ENCODE measurements around the gene ZBTB6. TPM values are rescaled to one million over a fixed set of nuclear protein-coding genes. Genes with fewer than 3 reads are reported as not detected.

Gene ZBTB6
- total and polyA plus RNA-seq, 4 experiments from 2014 or later, result 2.5 to 20.5 (median 11.5) TPM

GRCh38 chr9:122904466-122904822 lies 8.7 kb downstream of the ZBTB6 start:
- H3K4me3 Mint-ChIP-seq, result peak overlapping the region; percentile 81 to 95 (median 93)
- intact Hi-C loops (cut with micrococcal nuclease), result loop anchor here (2.0 to 10.0 kb wide), 3 partner anchors 76 to 420 kb away; partner anchors contain the start of gene PDCL
- H3K36me3 Mint-ChIP-seq, result peaks cover 7 to 21% of the 10 kb centered on the region in 2 donors
- H3K4me1 Mint-ChIP-seq, result peaks cover 17 to 46% (median 28%) of the 10 kb centered on the region in 4 donors
- ChIA-PET CTCF (ENCODE audit: partially characterized antibody) (interaction anchor here (0.6 to 1.5 kb wide), 6 partner anchors 9 to 637 kb away, joined by 3 to 4 read pairs (median 3); partner anchors contain the start of genes ZBTB26 and ZBTB6), POLR2A (ENCODE audit: partially characterized antibody) (interaction anchor here (1.1 to 6.7 kb wide), 10 partner anchors 9 to 206 kb away, joined by 3 to 71 read pairs (median 8); partner anchors contain the start of genes PDCL, RABGAP1, ZBTB26 and ZBTB6)
- H3K27me3 Mint-ChIP-seq, result no peaks in the 10 kb centered on the region
- H3K9me3 Mint-ChIP-seq, result peaks cover 0 to 2% (median 0%) of the 10 kb centered on the region in 8 donors
- Histone ChIP-seq H3K36me3 (ENCODE audit: insufficient read depth, low read length) (no peaks in the 10 kb centered on the region), H3K27ac (ENCODE audit: low read depth, low read length) (peak overlapping the region; percentile 86), H3K27me3 (ENCODE audit: insufficient read depth, low read length) (no peaks in the 10 kb centered on the region), H3K4me3 (ENCODE audit: low read length in 2 of 2) (peak overlapping the region; percentile 91 to 93), H3K4me1 (ENCODE audit: insufficient read depth, low read length) (peaks cover 44% of the 10 kb centered on the region), H3K9me3 (ENCODE audit: control insufficient read depth in 1 of 2, low read length in 2 of 2) (no peaks in the 10 kb centered on the region)
- peak overlapping the region; percentile 90 to 99 (median 97) for H3K27ac Mint-ChIP-seq
- peak in 3 of 5 donors; percentile 18 to 45 (median 20) for DNase-seq

- Histone ChIP-seq H3K27ac (ENCODE audit: low read depth, low read length) (peak overlapping the region; percentile 67), H3K4me1 (ENCODE audit: insufficient read depth, low read length) (peaks cover 70% of the 10 kb centered on the region), H3K9me3 (ENCODE audit: control insufficient read depth in 1 of 2, low read length in 2 of 2) (no peaks in the 10 kb centered on the region), H3K36me3 (ENCODE audit: insufficient read depth, low read length) (no peaks in the 10 kb centered on the region), H3K4me3 (ENCODE audit: low read length in 2 of 2) (peak overlapping the region in 1 of 2 donors; percentile 40), H3K27me3 (ENCODE audit: insufficient read depth, low read length) (no peaks in the 10 kb centered on the region)
- ChIA-PET POLR2A (ENCODE audit: partially characterized antibody) (interaction anchor here (0.9 to 6.7 kb wide), 6 partner anchors 12 to 73 kb away, joined by 3 to 70 read pairs (median 6); partner anchors contain the start of genes PDCL, RABGAP1, ZBTB26 and ZBTB6), CTCF (ENCODE audit: partially characterized antibody) (interaction anchor here (1.0 to 1.7 kb wide), 3 partner anchors 12 to 240 kb away, joined by 3 to 9 read pairs (median 3); partner anchors contain the start of genes RABGAP1 and ZBTB6)
- Mint-ChIP-seq H3K27ac (peak overlapping the region; percentile 43 to 91 (median 88)), H3K27me3 (no peaks in the 10 kb centered on the region), H3K4me3 (peak overlapping the region; percentile 69 to 79 (median 77)), H3K36me3 (peaks cover 7 to 40% of the 10 kb centered on the region in 2 donors), H3K9me3 (peaks cover 0 to 2% (median 0%) of the 10 kb centered on the region in 8 donors), H3K4me1 (peaks cover 31 to 70% (median 48%) of the 10 kb centered on the region in 4 donors)
- peak in 2 of 5 donors; percentile 22 for DNase-seq
- intact Hi-C loops (cut with micrococcal nuclease), result loop anchor here (1.0 to 10.0 kb wide), 3 partner anchors 31 to 424 kb away; partner anchors contain the start of gene ZBTB26
Measured at GRCh38 chr9:122900791-122901190, 12.3 kb downstream of the ZBTB6 start.

- H3K4me1 ChIP-seq (ENCODE audit: insufficient read depth, low read length), result peaks cover 59% of the 10 kb centered on the region
- peak overlapping the region in 5 of 7 donors; percentile 1 to 67 (median 46) for H3K27ac Mint-ChIP-seq
- H3K27ac ChIP-seq (ENCODE audit: low read depth, low read length), result no peak overlapping the region
- H3K4me3 Mint-ChIP-seq, result peak overlapping the region in 7 of 8 donors; percentile 0 to 62 (median 11)
- H3K27me3 ChIP-seq (ENCODE audit: insufficient read depth, low read length), result no peaks in the 10 kb centered on the region
- H3K36me3 Mint-ChIP-seq, result peaks cover 8 to 39% of the 10 kb centered on the region in 2 donors
- no peaks in the 10 kb centered on the region for H3K9me3 ChIP-seq (ENCODE audit: control insufficient read depth in 1 of 2, low read length in 2 of 2)
- intact Hi-C loops (cut with micrococcal nuclease), result no loop called here
- ChIA-PET CTCF (ENCODE audit: partially characterized antibody) (interaction anchor here (1.0 kb wide), 1 partner anchor 775 kb away, joined by 4 read pairs; no protein-coding TSS in a partner anchor), POLR2A (ENCODE audit: partially characterized antibody) (interaction anchor here (2.6 kb wide), 1 partner anchor 15 kb away, joined by 8 read pairs; the partner anchor contains the start of gene ZBTB6)
- peaks cover 28 to 55% (median 38%) of the 10 kb centered on the region in 4 donors for H3K4me1 Mint-ChIP-seq
- no peak for DNase-seq
- H3K4me3 ChIP-seq (ENCODE audit: low read length in 2 of 2), result no peak overlapping the region
- no peaks in the 10 kb centered on the region for H3K9me3 Mint-ChIP-seq
- H3K27me3 Mint-ChIP-seq, result no peaks in the 10 kb centered on the region
- H3K36me3 ChIP-seq (ENCODE audit: insufficient read depth, low read length), result peaks cover 5% of the 10 kb centered on the region
Measured at GRCh38 chr9:122897969-122898368, 15.2 kb downstream of the ZBTB6 start.

- intact Hi-C loops (cut with micrococcal nuclease), result no loop called here
- peaks cover 38 to 51% of the 10 kb centered on the region in 2 donors for H3K36me3 Mint-ChIP-seq
Measured at GRCh38 chr9:122888480-122888879, 24.6 kb downstream of the ZBTB6 start.

DNA sequence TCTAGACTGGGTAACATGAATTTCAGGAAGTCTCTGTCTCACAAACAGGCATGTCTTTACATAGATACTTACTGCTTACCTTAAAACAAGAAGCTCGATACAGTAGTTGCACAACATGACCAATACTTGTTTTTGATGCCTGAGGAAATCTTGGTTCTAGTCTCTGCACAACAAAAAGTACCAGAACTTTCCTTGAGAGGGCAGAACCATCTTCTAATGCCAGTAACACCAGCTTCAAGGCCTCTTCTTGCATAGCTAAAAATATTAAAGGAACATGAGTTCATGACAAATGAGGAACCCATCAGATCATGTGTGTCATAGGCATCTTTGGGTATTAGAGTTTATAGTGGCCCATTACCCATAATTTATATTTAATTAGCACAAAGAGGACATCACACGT lies 30.0 kb downstream of the ZBTB6 start:
- DNase-seq, result no peak
- Histone ChIP-seq H3K27me3 (ENCODE audit: insufficient read depth, low read length) (no peaks in the 10 kb centered on the region), H3K4me3 (ENCODE audit: low read length in 2 of 2) (no peak overlapping the region), H3K4me1 (ENCODE audit: insufficient read depth, low read length) (no peaks in the 10 kb centered on the region), H3K36me3 (ENCODE audit: insufficient read depth, low read length) (peaks cover 48% of the 10 kb centered on the region), H3K9me3 (ENCODE audit: control insufficient read depth in 1 of 2, low read length in 2 of 2) (no peaks in the 10 kb centered on the region), H3K27ac (ENCODE audit: low read depth, low read length) (no peak overlapping the region)
- peaks cover 44 to 49% of the 10 kb centered on the region in 2 donors for H3K36me3 Mint-ChIP-seq
- ChIA-PET POLR2A (ENCODE audit: partially characterized antibody) (no interaction called here), CTCF (ENCODE audit: partially characterized antibody) (interaction anchor here (0.9 to 1.0 kb wide), 2 partner anchors 21 to 48 kb away, joined by 3 read pairs; no protein-coding TSS in a partner anchor)
- H3K4me1 Mint-ChIP-seq, result peaks cover 0 to 12% (median 4%) of the 10 kb centered on the region in 4 donors
- H3K27me3 Mint-ChIP-seq, result no peaks in the 10 kb centered on the region
- H3K4me3 Mint-ChIP-seq, result no peak overlapping the region
- H3K9me3 Mint-ChIP-seq, result no peaks in the 10 kb centered on the region
- no peak overlapping the region for H3K27ac Mint-ChIP-seq
- intact Hi-C loops (cut with micrococcal nuclease), result no loop called here

More at GRCh38 chr9:122888480-122888879, 24.6 kb downstream of the ZBTB6 start:
- Histone ChIP-seq H3K4me1 (ENCODE audit: insufficient read depth, low read length) (no peaks in the 10 kb centered on the region), H3K36me3 (ENCODE audit: insufficient read depth, low read length) (peaks cover 56% of the 10 kb centered on the region), H3K27me3 (ENCODE audit: insufficient read depth, low read length) (no peaks in the 10 kb centered on the region), H3K27ac (ENCODE audit: low read depth, low read length) (no peak overlapping the region), H3K4me3 (ENCODE audit: low read length in 2 of 2) (no peak overlapping the region), H3K9me3 (ENCODE audit: control insufficient read depth in 1 of 2, low read length in 2 of 2) (no peaks in the 10 kb centered on the region)
- Mint-ChIP-seq H3K4me1 (peaks cover 0 to 5% (median 2%) of the 10 kb centered on the region in 4 donors), H3K9me3 (no peaks in the 10 kb centered on the region), H3K4me3 (no peak overlapping the region), H3K27me3 (no peaks in the 10 kb centered on the region), H3K27ac (peak overlapping the region in 3 of 7 donors; percentile 35 to 79 (median 58))
- DNase-seq, result no peak
- POLR2A ChIA-PET (ENCODE audit: partially characterized antibody), result no interaction called here
- CTCF ChIA-PET (ENCODE audit: partially characterized antibody), result interaction anchor here (0.9 to 1.1 kb wide), 2 partner anchors 8 to 12 kb away, joined by 3 read pairs; no protein-coding TSS in a partner anchor

DNA sequence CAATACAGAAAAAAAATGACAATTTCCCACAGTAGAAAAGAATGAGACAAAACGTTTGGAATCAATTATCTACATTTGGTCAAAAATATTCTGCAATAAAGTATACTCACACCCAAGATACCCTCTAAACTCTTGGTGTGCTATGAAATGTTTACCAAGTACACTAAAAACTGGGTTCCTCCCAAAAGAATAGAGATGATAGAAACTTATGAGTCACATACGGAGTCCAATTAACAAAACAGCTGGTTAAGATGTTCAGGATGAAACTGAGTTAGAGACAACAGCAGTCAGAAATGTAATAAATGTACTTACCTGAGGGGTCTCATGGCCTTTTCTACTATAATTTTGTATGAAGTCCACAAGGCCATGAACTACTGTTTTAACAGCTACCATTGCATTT lies 33.7 kb downstream of the ZBTB6 start:
- POLR2A ChIA-PET (ENCODE audit: partially characterized antibody), result no interaction called here
- CTCF ChIA-PET (ENCODE audit: partially characterized antibody), result no interaction called here
- no peaks in the 10 kb centered on the region for H3K9me3 Mint-ChIP-seq
- Histone ChIP-seq H3K27ac (ENCODE audit: low read depth, low read length) (no peak overlapping the region), H3K4me1 (ENCODE audit: insufficient read depth, low read length) (no peaks in the 10 kb centered on the region), H3K27me3 (ENCODE audit: insufficient read depth, low read length) (no peaks in the 10 kb centered on the region), H3K36me3 (ENCODE audit: insufficient read depth, low read length) (peaks cover 72% of the 10 kb centered on the region), H3K4me3 (ENCODE audit: low read length in 2 of 2) (no peak overlapping the region), H3K9me3 (ENCODE audit: control insufficient read depth in 1 of 2, low read length in 2 of 2) (no peaks in the 10 kb centered on the region)
- H3K27ac Mint-ChIP-seq, result no peak overlapping the region
- H3K36me3 Mint-ChIP-seq, result peaks cover 56 to 69% of the 10 kb centered on the region in 2 donors
- peaks cover 0 to 16% (median 9%) of the 10 kb centered on the region in 4 donors for H3K4me1 Mint-ChIP-seq
- DNase-seq, result no peak
- no peak overlapping the region for H3K4me3 Mint-ChIP-seq
- no peaks in the 10 kb centered on the region for H3K27me3 Mint-ChIP-seq
- intact Hi-C loops (cut with micrococcal nuclease), result no loop called here

DNA sequence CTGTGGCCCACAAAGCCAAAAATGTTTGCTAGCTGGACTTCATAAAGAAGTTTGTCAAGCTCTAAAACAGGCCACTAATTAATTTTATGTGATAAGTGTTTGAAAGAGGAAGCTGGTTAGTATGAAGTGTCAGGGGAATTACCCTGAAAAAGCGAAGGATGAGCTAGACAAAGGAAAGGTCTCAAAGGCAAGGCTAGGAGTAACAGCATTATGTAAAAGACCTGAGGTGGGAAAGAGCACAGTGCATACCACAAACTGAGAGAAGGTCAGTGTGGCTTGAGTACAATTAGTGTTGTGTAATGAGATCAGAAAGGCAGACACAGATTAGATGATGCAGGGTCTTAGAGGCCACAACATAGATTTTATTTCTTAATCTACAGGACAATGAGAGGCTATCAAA lies 37.6 kb downstream of the ZBTB6 start:
- Histone ChIP-seq H3K36me3 (ENCODE audit: insufficient read depth, low read length) (peaks cover 55% of the 10 kb centered on the region), H3K9me3 (ENCODE audit: control insufficient read depth in 1 of 2, low read length in 2 of 2) (no peaks in the 10 kb centered on the region), H3K27me3 (ENCODE audit: insufficient read depth, low read length) (no peaks in the 10 kb centered on the region), H3K4me3 (ENCODE audit: low read length in 2 of 2) (no peak overlapping the region), H3K4me1 (ENCODE audit: insufficient read depth, low read length) (no peaks in the 10 kb centered on the region), H3K27ac (ENCODE audit: low read depth, low read length) (no peak overlapping the region)
- Mint-ChIP-seq H3K4me1 (peaks cover 0 to 13% (median 3%) of the 10 kb centered on the region in 4 donors), H3K4me3 (no peak overlapping the region), H3K36me3 (peaks cover 54 to 70% of the 10 kb centered on the region in 2 donors), H3K9me3 (no peaks in the 10 kb centered on the region), H3K27me3 (no peaks in the 10 kb centered on the region), H3K27ac (peak overlapping the region in 5 of 7 donors; percentile 13 to 76 (median 24))
- ChIA-PET POLR2A (ENCODE audit: partially characterized antibody) (interaction anchor here (1.0 kb wide), 1 partner anchor 37 kb away, joined by 3 read pairs; the partner anchor contains the start of gene ZBTB6), CTCF (ENCODE audit: partially characterized antibody) (interaction anchor here (1.0 kb wide), 1 partner anchor 13 kb away, joined by 3 read pairs; no protein-coding TSS in a partner anchor)
- DNase-seq, result no peak
- intact Hi-C loops (cut with micrococcal nuclease), result no loop called here

All from CD4-positive, alpha-beta memory T cell (primary cell).